Measurements from ENCODE around the gene SBNO2.

Gene SBNO2

GRCh38 chr19:1156830-1157615 lies 17.0 kb downstream of the SBNO2 start:
- in situ Hi-C loops (cut with MboI; ENCODE audit: low sequenced_read_pairs, unreplicated experiment) = no loop called here
- DNase-seq (ENCODE audit: low spot score) = no peak
- TF ChIP-seq, protein P1, sequence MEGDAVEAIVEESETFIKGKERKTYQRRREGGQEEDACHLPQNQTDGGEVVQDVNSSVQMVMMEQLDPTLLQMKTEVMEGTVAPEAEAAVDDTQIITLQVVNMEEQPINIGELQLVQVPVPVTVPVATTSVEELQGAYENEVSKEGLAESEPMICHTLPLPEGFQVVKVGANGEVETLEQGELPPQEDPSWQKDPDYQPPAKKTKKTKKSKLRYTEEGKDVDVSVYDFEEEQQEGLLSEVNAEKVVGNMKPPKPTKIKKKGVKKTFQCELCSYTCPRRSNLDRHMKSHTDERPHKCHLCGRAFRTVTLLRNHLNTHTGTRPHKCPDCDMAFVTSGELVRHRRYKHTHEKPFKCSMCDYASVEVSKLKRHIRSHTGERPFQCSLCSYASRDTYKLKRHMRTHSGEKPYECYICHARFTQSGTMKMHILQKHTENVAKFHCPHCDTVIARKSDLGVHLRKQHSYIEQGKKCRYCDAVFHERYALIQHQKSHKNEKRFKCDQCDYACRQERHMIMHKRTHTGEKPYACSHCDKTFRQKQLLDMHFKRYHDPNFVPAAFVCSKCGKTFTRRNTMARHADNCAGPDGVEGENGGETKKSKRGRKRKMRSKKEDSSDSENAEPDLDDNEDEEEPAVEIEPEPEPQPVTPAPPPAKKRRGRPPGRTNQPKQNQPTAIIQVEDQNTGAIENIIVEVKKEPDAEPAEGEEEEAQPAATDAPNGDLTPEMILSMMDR (IDR thresholded peaks at IDR 0.05; ENCODE audit: borderline replicate concordance, control extremely low read depth, extremely low read depth, insufficient read depth, missing control alignments) = no peak

DNA sequence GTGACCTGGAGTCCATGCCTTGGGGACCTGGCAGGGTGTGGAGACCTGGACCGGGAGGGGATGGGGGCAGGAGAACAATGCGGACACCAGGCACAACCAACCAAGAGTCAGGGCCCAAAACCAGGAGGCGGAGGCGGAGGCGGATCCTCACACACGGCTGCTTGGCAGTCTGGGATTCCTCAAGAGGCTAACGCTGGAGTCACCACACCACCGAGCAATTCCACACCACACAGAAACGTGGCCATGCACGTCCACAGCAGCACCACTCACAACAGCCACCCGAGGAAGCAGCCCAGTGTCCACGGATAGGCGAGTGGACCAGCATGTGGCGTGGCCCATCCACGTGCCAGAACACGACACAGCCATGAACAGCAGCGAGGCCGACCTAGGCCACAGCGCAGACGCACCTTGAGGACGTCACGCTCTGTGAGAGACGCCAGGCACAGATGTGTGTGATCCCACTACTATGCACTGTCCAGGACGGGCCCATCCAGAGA lies 17.7 kb downstream of the SBNO2 start:
- TF ChIP-seq, protein P1 (IDR thresholded peaks at IDR 0.05; ENCODE audit: borderline replicate concordance, control extremely low read depth, extremely low read depth, insufficient read depth, missing control alignments) = no peak
- in situ Hi-C loops (cut with MboI; ENCODE audit: low sequenced_read_pairs, unreplicated experiment) = no loop called here
- DNase-seq (ENCODE audit: low spot score) = no peak

GRCh38 chr19:1155352-1156304 lies 18.4 kb downstream of the SBNO2 start:
- TF ChIP-seq, protein P1 (IDR thresholded peaks at IDR 0.05; ENCODE audit: borderline replicate concordance, control extremely low read depth, extremely low read depth, insufficient read depth, missing control alignments) = no peak
- DNase-seq (ENCODE audit: low spot score) = no peak
- in situ Hi-C loops (cut with MboI; ENCODE audit: low sequenced_read_pairs, unreplicated experiment) = no loop called here

DNA sequence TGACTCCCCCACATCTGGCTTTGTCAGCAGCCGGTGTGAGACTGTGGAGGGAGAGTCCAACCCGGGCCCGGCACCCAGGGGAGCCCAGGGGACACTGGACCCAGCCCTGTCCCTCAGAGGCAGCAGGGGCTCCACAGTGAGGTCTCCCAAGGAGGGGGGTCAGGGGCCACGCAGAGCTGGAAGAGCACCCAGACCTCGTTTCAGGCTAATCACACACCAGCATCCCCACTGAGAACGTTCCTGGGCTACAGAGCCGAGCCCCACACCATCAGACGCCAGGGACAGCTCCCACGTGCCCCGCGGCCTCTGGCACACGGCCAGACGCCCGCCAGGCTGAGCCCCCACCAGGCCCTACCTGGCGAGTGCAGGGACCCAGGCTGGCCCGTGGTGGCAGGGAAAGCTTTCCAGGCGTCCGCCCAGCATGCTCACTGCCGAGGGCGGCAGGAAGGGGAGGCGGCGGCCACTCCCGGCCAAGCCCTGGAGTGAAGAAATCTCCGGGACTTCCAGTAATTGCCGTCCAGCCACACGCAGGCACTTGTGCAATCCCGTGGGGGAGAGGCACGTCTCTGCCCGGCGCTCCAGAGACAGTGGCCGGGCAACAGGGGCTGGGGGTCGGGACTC lies 19.2 kb downstream of the SBNO2 start:
- DNase-seq (ENCODE audit: low spot score) = no peak
- TF ChIP-seq, protein P1 (IDR thresholded peaks at IDR 0.05; ENCODE audit: borderline replicate concordance, control extremely low read depth, extremely low read depth, insufficient read depth, missing control alignments) = no peak
- in situ Hi-C loops (cut with MboI; ENCODE audit: low sequenced_read_pairs, unreplicated experiment) = no loop called here

- in situ Hi-C loops (cut with MboI; ENCODE audit: low sequenced_read_pairs, unreplicated experiment) = no loop called here
Measured at GRCh38 chr19:1153891-1154730, 20.0 kb downstream of the SBNO2 start.

More at GRCh38 chr19:1153891-1154730, 20.0 kb downstream of the SBNO2 start:
- TF ChIP-seq, protein P1 (IDR thresholded peaks at IDR 0.05; ENCODE audit: borderline replicate concordance, control extremely low read depth, extremely low read depth, insufficient read depth, missing control alignments) = no peak
- no peak for DNase-seq (ENCODE audit: low spot score)
